ENCODE data around the gene PRMT9. TPM values are rescaled to one million over a fixed set of nuclear protein-coding genes. Genes with fewer than 3 reads are reported as not detected.

PRMT9 gene
- total and polyA plus RNA-seq, 4 experiments from 2014 or later, result 4.6 to 12.6 (median 9.4) TPM

Other genes with a start within 250 kb of the PRMT9 start
- gene EDNRA, start 203.1 kb downstream of the PRMT9 start, total RNA-seq, result not detected
- not detected for gene EDNRA, start 203.1 kb downstream of the PRMT9 start, polyA plus RNA-seq
- gene TMEM184C, start 66.8 kb downstream of the PRMT9 start, total RNA-seq, result 10 to 100 TPM; 28.8 to 31.5 TPM
- gene TMEM184C, start 66.8 kb downstream of the PRMT9 start, polyA plus RNA-seq, result 10 to 100 TPM; 13.7 to 27.6 TPM
- 1 to 10 TPM; 8.2 to 8.3 TPM for gene ARHGAP10, start 47.9 kb upstream of the PRMT9 start, total RNA-seq
- 1 to 10 TPM; 6.4 to 7.4 TPM for gene ARHGAP10, start 47.9 kb upstream of the PRMT9 start, polyA plus RNA-seq